ENCODE data around the gene CLSTN2.

The CLSTN2 gene

GRCh38 chr3:140574375-140574774, 639.4 kb downstream of the CLSTN2 start:
- no peaks in the 10 kb centered on the region for H3K9me2 ChIP-seq (replicated peaks; ENCODE audit: control insufficient read depth, low read length)
- no peaks in the 10 kb centered on the region for H3K36me3 ChIP-seq (ENCODE audit: control insufficient read depth, low read length)
- no peaks in the 10 kb centered on the region for H3K27me3 ChIP-seq (ENCODE audit: control insufficient read depth, low read length)
- no peaks in the 10 kb centered on the region for H3K9me3 ChIP-seq (ENCODE audit: control insufficient read depth, insufficient read depth, low read length)
- H3K4me1 ChIP-seq (ENCODE audit: control insufficient read depth, low read length): peaks cover 16% of the 10 kb centered on the region
- no peak overlapping the region for H3K4me2 ChIP-seq (ENCODE audit: low read length)
- no peaks in the 10 kb centered on the region for H4K20me1 ChIP-seq (ENCODE audit: control insufficient read depth, insufficient read depth, low read depth, low read length)
- H3K27ac ChIP-seq (ENCODE audit: low read depth, low read length): no peak overlapping the region
- no peaks in the 10 kb centered on the region for H3K79me2 ChIP-seq (ENCODE audit: control insufficient read depth, low read length)
- no peak overlapping the region for H3K4me3 ChIP-seq (ENCODE audit: low read length)
- H3F3A ChIP-seq (ENCODE audit: control insufficient read depth, insufficient read depth): no peaks in the 10 kb centered on the region
- no peak for TF ChIP-seq EZH2phosphoT487 (IDR thresholded peaks at IDR 0.05; ENCODE audit: borderline replicate concordance, low read length)
- TF ChIP-seq, protein P1, sequence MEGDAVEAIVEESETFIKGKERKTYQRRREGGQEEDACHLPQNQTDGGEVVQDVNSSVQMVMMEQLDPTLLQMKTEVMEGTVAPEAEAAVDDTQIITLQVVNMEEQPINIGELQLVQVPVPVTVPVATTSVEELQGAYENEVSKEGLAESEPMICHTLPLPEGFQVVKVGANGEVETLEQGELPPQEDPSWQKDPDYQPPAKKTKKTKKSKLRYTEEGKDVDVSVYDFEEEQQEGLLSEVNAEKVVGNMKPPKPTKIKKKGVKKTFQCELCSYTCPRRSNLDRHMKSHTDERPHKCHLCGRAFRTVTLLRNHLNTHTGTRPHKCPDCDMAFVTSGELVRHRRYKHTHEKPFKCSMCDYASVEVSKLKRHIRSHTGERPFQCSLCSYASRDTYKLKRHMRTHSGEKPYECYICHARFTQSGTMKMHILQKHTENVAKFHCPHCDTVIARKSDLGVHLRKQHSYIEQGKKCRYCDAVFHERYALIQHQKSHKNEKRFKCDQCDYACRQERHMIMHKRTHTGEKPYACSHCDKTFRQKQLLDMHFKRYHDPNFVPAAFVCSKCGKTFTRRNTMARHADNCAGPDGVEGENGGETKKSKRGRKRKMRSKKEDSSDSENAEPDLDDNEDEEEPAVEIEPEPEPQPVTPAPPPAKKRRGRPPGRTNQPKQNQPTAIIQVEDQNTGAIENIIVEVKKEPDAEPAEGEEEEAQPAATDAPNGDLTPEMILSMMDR (IDR thresholded peaks at IDR 0.05; ENCODE audit: low read depth, low read length, poor library complexity, severe bottlenecking): no peak

DNA sequence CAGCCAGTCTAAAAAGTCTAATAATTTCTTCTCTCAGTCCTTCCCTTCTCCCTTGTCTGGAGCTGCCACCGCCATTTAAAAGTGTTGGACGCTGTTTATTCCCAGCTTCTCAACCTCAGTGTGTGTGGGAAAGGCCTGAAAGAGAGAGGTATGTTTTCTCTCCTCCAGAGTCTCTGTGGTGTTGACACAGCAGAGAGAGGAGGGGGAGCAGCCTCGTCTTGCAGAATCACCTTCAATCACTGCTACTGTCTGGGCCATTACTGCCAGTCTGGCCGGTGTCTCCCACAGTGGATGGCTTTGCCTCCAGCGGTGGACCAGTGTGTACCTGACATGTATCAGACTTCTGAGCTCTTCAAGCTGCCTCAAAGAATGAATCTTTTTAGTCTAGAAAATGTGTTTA, 641.5 kb downstream of the CLSTN2 start:
- Histone ChIP-seq H3K4me2 (ENCODE audit: low read length) (no peak overlapping the region), H3K4me3 (ENCODE audit: low read length) (no peak overlapping the region), H3K9me2 (replicated peaks; ENCODE audit: control insufficient read depth, low read length) (no peaks in the 10 kb centered on the region), H3K36me3 (ENCODE audit: control insufficient read depth, low read length) (no peaks in the 10 kb centered on the region), H3K27me3 (ENCODE audit: control insufficient read depth, low read length) (no peaks in the 10 kb centered on the region; the same call in 1 of the 2 replicates), H3F3A (ENCODE audit: control insufficient read depth, insufficient read depth) (no peaks in the 10 kb centered on the region), H3K4me1 (ENCODE audit: control insufficient read depth, low read length) (0 out of 2 replicates have a peak, but pooled peaks cover 5% of the 10 kb centered on the region), H3K9me3 (ENCODE audit: control insufficient read depth, insufficient read depth, low read length) (no peaks in the 10 kb centered on the region), H3K79me2 (ENCODE audit: control insufficient read depth, low read length) (no peaks in the 10 kb centered on the region), H4K20me1 (ENCODE audit: control insufficient read depth, insufficient read depth, low read depth, low read length) (no peaks in the 10 kb centered on the region), H3K27ac (ENCODE audit: low read depth, low read length) (no peak overlapping the region)
- TF ChIP-seq, protein P1 (IDR thresholded peaks at IDR 0.05; ENCODE audit: low read depth, low read length, poor library complexity, severe bottlenecking): no peak
- no peak for TF ChIP-seq EZH2phosphoT487 (IDR thresholded peaks at IDR 0.05; ENCODE audit: borderline replicate concordance, low read length)

DNA sequence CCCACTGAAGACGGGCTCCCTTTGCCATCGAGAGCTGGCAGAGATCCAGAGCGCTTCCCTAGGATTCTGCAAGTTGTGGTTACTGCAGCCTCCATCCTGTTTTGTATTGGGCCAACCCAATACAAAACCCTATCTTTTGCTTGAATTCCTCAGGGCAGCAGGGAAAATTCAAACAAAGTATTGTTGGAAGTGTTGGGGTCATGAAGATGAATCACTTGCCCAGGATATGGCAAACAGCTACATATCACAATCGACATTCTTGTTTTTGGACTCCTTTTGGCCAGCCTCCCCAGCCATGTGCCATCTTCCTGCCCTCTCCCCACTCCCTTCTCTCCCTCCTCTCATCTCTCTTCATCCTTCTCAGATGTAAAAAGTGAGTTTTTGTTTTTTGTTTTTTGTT, 642.9 kb downstream of the CLSTN2 start:
- H3F3A ChIP-seq (ENCODE audit: control insufficient read depth, insufficient read depth): no peaks in the 10 kb centered on the region
- H3K27ac ChIP-seq (ENCODE audit: low read depth, low read length): no peak overlapping the region
- H3K4me2 ChIP-seq (ENCODE audit: low read length): no peak overlapping the region

More for the DNA sequence above, 642.9 kb downstream of the CLSTN2 start:
- Histone ChIP-seq H4K20me1 (ENCODE audit: control insufficient read depth, insufficient read depth, low read depth, low read length) (no peaks in the 10 kb centered on the region), H3K9me3 (ENCODE audit: control insufficient read depth, insufficient read depth, low read length) (no peaks in the 10 kb centered on the region), H3K4me1 (ENCODE audit: control insufficient read depth, low read length) (no peaks in the 10 kb centered on the region), H3K4me3 (ENCODE audit: low read length) (no peak overlapping the region), H3K79me2 (ENCODE audit: control insufficient read depth, low read length) (no peaks in the 10 kb centered on the region), H3K36me3 (ENCODE audit: control insufficient read depth, low read length) (no peaks in the 10 kb centered on the region), H3K27me3 (ENCODE audit: control insufficient read depth, low read length) (no peaks in the 10 kb centered on the region; the same call in 1 of the 2 replicates), H3K9me2 (replicated peaks; ENCODE audit: control insufficient read depth, low read length) (no peaks in the 10 kb centered on the region)
- TF ChIP-seq, protein P1 (IDR thresholded peaks at IDR 0.05; ENCODE audit: low read depth, low read length, poor library complexity, severe bottlenecking): no peak
- TF ChIP-seq EZH2phosphoT487 (IDR thresholded peaks at IDR 0.05; ENCODE audit: borderline replicate concordance, low read length): no peak

All from DOHH2 (cell line).